VCaP (cell line): ENCODE data around the gene KLHL28.

Experiments
- H3K27ac ChIP-seq: fragments of 450-650 bp; 2 replicates; pipeline ENCODE4 v1.5.1; 2017
- TF ChIP-seq, protein P1 (sequence below): fragments of 450-650 bp; conservative IDR thresholded peaks from 2 replicates; pipeline ENCODE4 v1.5.1; 2017; ENCODE audit warnings: mild to moderate bottlenecking, moderate library complexity

Gene KLHL28

DNA sequence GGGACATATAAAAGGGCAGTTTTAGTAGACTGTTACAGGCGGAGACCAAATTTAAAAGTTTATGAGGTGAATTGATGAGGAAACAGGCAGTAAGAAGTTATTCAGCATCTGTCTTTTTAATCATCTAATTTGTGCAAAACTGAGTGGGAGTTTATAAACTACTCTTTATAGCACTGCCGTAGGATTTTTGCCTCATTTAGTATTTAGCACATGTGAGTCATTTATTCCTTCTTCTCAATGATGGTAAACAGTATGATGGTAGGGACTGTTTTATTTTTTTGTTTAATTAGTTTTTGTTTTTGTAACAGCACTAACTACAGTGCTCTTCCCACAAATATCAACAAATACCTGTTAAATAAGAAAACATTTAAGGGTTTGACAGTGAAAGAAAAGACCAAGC, 20.8 kb upstream of the KLHL28 start:
- TF ChIP-seq, protein P1, sequence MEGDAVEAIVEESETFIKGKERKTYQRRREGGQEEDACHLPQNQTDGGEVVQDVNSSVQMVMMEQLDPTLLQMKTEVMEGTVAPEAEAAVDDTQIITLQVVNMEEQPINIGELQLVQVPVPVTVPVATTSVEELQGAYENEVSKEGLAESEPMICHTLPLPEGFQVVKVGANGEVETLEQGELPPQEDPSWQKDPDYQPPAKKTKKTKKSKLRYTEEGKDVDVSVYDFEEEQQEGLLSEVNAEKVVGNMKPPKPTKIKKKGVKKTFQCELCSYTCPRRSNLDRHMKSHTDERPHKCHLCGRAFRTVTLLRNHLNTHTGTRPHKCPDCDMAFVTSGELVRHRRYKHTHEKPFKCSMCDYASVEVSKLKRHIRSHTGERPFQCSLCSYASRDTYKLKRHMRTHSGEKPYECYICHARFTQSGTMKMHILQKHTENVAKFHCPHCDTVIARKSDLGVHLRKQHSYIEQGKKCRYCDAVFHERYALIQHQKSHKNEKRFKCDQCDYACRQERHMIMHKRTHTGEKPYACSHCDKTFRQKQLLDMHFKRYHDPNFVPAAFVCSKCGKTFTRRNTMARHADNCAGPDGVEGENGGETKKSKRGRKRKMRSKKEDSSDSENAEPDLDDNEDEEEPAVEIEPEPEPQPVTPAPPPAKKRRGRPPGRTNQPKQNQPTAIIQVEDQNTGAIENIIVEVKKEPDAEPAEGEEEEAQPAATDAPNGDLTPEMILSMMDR = no peak
- H3K27ac ChIP-seq = no peak overlapping the region

DNA sequence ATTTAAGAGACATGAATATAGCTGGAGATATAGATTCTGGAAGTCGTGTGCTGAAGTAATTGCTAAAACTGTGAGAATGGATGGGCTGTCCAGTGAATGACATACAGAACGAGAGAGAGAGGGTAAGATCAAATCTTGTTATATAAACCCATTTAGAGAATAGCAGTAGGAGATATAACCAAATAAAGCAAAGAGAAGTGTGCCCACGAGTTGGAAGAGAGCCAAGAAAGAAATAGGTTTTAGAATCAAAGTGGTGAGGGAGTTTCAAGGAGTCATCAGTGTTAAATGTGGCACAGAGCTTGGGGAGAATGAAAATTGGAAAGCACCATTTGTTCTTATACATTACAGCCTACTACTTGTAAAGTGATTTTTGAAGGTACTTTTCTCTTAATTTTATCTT, 19.5 kb upstream of the KLHL28 start:
- TF ChIP-seq, protein P1 = no peak
- no peak overlapping the region for H3K27ac ChIP-seq

- TF ChIP-seq, protein P1 = no peak
- peak overlapping the region; percentile 57 for H3K27ac ChIP-seq
Measured at GRCh38 chr14:44979740-44980356, 18.1 kb upstream of the KLHL28 start.

DNA sequence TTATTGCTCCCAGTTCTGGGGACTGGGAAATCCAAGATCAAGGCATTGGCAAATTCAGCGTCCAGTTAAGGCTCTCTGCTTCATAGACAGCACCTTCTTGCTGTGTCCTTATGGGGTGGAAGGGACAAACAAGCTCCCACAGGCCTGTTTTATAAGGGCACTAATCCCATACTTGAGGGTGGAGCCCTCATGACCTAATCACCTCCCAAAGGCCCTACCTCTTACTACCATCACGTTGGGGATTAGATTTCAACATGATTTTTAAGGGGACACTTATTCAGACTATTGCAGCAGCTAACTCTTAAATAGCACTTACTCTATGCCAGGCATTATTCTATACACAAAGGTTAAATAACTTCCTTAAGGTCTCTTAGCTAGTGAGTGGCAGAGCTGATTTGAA, 17.5 kb upstream of the KLHL28 start:
- TF ChIP-seq, protein P1 = no peak
- peak overlapping the region; percentile 57 for H3K27ac ChIP-seq

GRCh38 chr14:44971459-44971858, 9.7 kb upstream of the KLHL28 start:
- TF ChIP-seq, protein P1 = no peak
- no peak overlapping the region for H3K27ac ChIP-seq

- TF ChIP-seq, protein P1 = no peak
- no peak overlapping the region for H3K27ac ChIP-seq
Measured at GRCh38 chr14:44970907-44971306, 9.2 kb upstream of the KLHL28 start.

DNA sequence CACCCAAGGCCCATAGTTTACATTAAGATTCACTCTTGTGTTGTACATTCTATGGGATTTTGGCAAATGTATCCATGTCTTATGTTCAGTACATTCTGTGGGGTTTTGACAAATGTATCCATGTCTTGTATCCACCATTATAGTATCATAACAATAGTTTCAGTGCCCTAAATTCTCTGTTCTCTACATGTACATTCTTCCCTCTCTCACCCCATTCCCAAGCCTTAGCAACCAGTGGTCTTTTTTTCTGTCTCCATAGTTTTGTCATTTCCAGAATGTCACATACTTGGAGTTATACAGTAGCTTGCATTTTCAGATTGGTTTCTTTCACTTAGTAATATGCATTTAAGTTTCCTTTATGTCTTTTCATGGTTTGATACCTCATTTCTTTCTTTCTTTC, 7.0 kb upstream of the KLHL28 start:
- TF ChIP-seq, protein P1 = no peak
- H3K27ac ChIP-seq = no peak overlapping the region
